Measurements from ENCODE around the gene PAGE5.

PAGE5 gene

GRCh38 chrX:55220119-55220794, at the start of gene PAGE5:
PAGE5 (plus strand) TSS chrX:55220346; CDS start chrX:55221383, 1,037 bp downstream.
- no peak for DNase-seq

- no peak for DNase-seq
These were observed 32.9 kb upstream of the PAGE5 start for GRCh38 chrX:55187281-55187680.

- no peak for DNase-seq
These were observed 23.5 kb upstream of the PAGE5 start for GRCh38 chrX:55196688-55197087.

- no peak for DNase-seq
These were observed 18.1 kb upstream of the PAGE5 start for GRCh38 chrX:55201930-55202579.

- DNase-seq, result no peak
These were observed 13.8 kb upstream of the PAGE5 start for GRCh38 chrX:55206162-55206941.

GRCh38 chrX:55210931-55211677, 9.0 kb upstream of the PAGE5 start:
- DNase-seq, result no peak

GRCh38 chrX:55213381-55213780, 6.8 kb upstream of the PAGE5 start:
- no peak for DNase-seq

GRCh38 chrX:55240788-55241340, 20.7 kb downstream of the PAGE5 start:
- DNase-seq, result no peak

- no peak for DNase-seq
These were observed 33.4 kb downstream of the PAGE5 start for GRCh38 chrX:55253528-55253927.

GRCh38 chrX:55260806-55261205, 40.7 kb downstream of the PAGE5 start:
- DNase-seq, result no peak

GRCh38 chrX:55264816-55265215, 44.7 kb downstream of the PAGE5 start, which contains the start of gene PAGE3:
PAGE3 (minus strand) TSS chrX:55264916; CDS start chrX:55263903, 1,013 bp downstream.
- DNase-seq, result no peak
